ENCODE data around the gene PTPRE. TPM values are rescaled to one million over a fixed set of nuclear protein-coding genes. Genes with fewer than 3 reads are reported as not detected.

Gene PTPRE
- total and polyA plus RNA-seq, 2 experiments from 2014 or later, result 4.2 to 8.8 TPM

DNA sequence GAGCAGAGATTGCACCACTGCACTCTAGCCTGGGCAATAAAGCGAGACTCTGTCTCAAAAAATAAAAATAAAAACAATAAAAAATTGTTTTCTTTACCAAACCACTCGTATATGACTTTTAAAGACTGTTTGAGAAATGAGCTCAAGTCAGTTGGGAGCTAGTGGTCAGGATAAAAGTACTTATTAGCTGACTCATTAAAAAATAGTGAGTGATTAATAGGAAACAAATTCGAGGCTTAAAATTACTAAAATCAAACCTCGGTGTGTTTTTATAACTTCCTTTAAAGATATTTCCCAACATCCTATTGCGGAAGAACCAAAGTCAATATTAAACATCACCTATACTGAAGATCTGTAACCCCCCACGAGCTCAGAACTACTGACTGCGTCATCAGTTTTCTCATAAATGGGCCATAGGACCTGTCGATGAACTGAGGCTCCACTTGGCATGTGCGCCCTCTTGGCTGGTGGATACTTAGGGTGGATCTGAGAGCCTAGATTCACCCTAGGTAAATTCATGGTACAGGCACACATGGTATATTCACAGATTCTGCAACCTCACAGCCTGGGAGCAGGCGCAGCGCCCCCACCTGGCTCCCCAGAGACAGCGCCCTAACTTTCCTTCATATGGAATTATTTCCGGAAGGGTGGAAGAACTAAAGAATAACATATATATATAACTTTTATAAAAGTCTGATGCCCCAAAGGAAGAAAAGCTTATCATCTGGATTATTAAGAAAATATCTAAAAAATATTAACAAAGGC, 210.1 kb downstream of the PTPRE start:
- peaks cover 24% of the 10 kb centered on the region for H3K36me3 ChIP-seq
- peak; percentile 31 for TF ChIP-seq CTCF (IDR thresholded peaks at IDR 0.05; ENCODE audit: low read depth, low read length)
- no peak for DNase-seq (ENCODE audit: low read depth in 1 of 2, low spot score in 1 of 2)
- H3K27ac ChIP-seq, result no peak overlapping the region
- H3K27me3 ChIP-seq, result no peaks in the 10 kb centered on the region
- H3K4me3 ChIP-seq, result no peak overlapping the region
- H3K4me1 ChIP-seq (ENCODE audit: low read depth), result no peaks in the 10 kb centered on the region
- no peaks in the 10 kb centered on the region for H3K9me3 ChIP-seq (ENCODE audit: low read depth)

- Histone ChIP-seq H3K4me3 (no peak overlapping the region), H3K9me3 (ENCODE audit: low read depth) (no peaks in the 10 kb centered on the region)
Observed at GRCh38 chr10:128121750-128122412, 215.0 kb downstream of the PTPRE start.

GRCh38 chr10:128122931-128123330, 216.0 kb downstream of the PTPRE start:
- TF ChIP-seq CTCF (IDR thresholded peaks at IDR 0.05; ENCODE audit: low read depth, low read length), result no peak
- no peak for DNase-seq (ENCODE audit: low read depth in 1 of 2, low spot score in 1 of 2)

More at GRCh38 chr10:128121750-128122412, 215.0 kb downstream of the PTPRE start:
- peaks cover 10% of the 10 kb centered on the region for H3K36me3 ChIP-seq
- H3K27me3 ChIP-seq, result no peaks in the 10 kb centered on the region
- no peak for DNase-seq (ENCODE audit: low read depth in 1 of 2, low spot score in 1 of 2)
- H3K4me1 ChIP-seq (ENCODE audit: low read depth), result no peaks in the 10 kb centered on the region
- no peak for TF ChIP-seq CTCF (IDR thresholded peaks at IDR 0.05; ENCODE audit: low read depth, low read length)
- no peak overlapping the region for H3K27ac ChIP-seq

GRCh38 chr10:128123846-128124245, 216.9 kb downstream of the PTPRE start:
- no peak for TF ChIP-seq CTCF (IDR thresholded peaks at IDR 0.05; ENCODE audit: low read depth, low read length)
- peaks cover 9% of the 10 kb centered on the region for H3K36me3 ChIP-seq
- no peak for DNase-seq (ENCODE audit: low read depth in 1 of 2, low spot score in 1 of 2)
- no peak overlapping the region for H3K27ac ChIP-seq
- no peaks in the 10 kb centered on the region for H3K9me3 ChIP-seq (ENCODE audit: low read depth)
- H3K4me1 ChIP-seq (ENCODE audit: low read depth), result no peaks in the 10 kb centered on the region
- no peaks in the 10 kb centered on the region for H3K27me3 ChIP-seq
- no peak overlapping the region for H3K4me3 ChIP-seq

More at GRCh38 chr10:128122931-128123330, 216.0 kb downstream of the PTPRE start:
- Histone ChIP-seq H3K4me3 (no peak overlapping the region), H3K27ac (no peak overlapping the region), H3K36me3 (peaks cover 10% of the 10 kb centered on the region), H3K4me1 (ENCODE audit: low read depth) (no peaks in the 10 kb centered on the region), H3K9me3 (ENCODE audit: low read depth) (no peaks in the 10 kb centered on the region), H3K27me3 (no peaks in the 10 kb centered on the region)

- Histone ChIP-seq H3K9me3 (ENCODE audit: low read depth) (no peaks in the 10 kb centered on the region), H3K4me3 (peak overlapping the region; percentile 56)
- no peak for TF ChIP-seq CTCF (IDR thresholded peaks at IDR 0.05; ENCODE audit: low read depth, low read length)
Observed at GRCh38 chr10:128124813-128125403, 218.0 kb downstream of the PTPRE start.

More at GRCh38 chr10:128124813-128125403, 218.0 kb downstream of the PTPRE start:
- Histone ChIP-seq H3K27me3 (no peaks in the 10 kb centered on the region), H3K4me1 (ENCODE audit: low read depth) (no peaks in the 10 kb centered on the region), H3K36me3 (no peaks in the 10 kb centered on the region), H3K27ac (no peak overlapping the region)
- DNase-seq (ENCODE audit: low read depth in 1 of 2, low spot score in 1 of 2), result no peak

Measured in cardiac muscle cell (in vitro differentiated cells and primary cell).